ENCODE results near the gene CACNG5.

Gene CACNG5

GRCh38 chr17:66848496-66848895 is 13.6 kb downstream of the CACNG5 start:
- no peak for TF ChIP-seq CTCF (conservative IDR thresholded peaks at IDR 0.05)
- no peak overlapping the region for H3K27ac ChIP-seq

- H3K27ac ChIP-seq = no peak overlapping the region
- TF ChIP-seq CTCF (conservative IDR thresholded peaks at IDR 0.05) = no peak
Observed at GRCh38 chr17:66849032-66849655, 14.2 kb downstream of the CACNG5 start.

GRCh38 chr17:66849851-66850580 is 15.1 kb downstream of the CACNG5 start:
- H3K27ac ChIP-seq = no peak overlapping the region
- no peak for TF ChIP-seq CTCF (conservative IDR thresholded peaks at IDR 0.05)

GRCh38 chr17:66850692-66851091 is 15.8 kb downstream of the CACNG5 start:
- no peak for TF ChIP-seq CTCF (conservative IDR thresholded peaks at IDR 0.05)
- no peak overlapping the region for H3K27ac ChIP-seq

GRCh38 chr17:66855204-66855603 is 20.3 kb downstream of the CACNG5 start:
- 0 out of 2 replicates have a peak, but pooled peaks have one; percentile 5 for TF ChIP-seq CTCF (conservative IDR thresholded peaks at IDR 0.05)
- H3K27ac ChIP-seq = no peak overlapping the region

- no peak overlapping the region for H3K27ac ChIP-seq
- no peak for TF ChIP-seq CTCF (conservative IDR thresholded peaks at IDR 0.05)
Observed at GRCh38 chr17:66858226-66859083, 23.5 kb downstream of the CACNG5 start.

- H3K27ac ChIP-seq = no peak overlapping the region
- TF ChIP-seq CTCF (conservative IDR thresholded peaks at IDR 0.05) = no peak
Observed at GRCh38 chr17:66859353-66859752, 24.4 kb downstream of the CACNG5 start.

Measured in VCaP (cell line).